WERI-Rb-1 (cell line): ENCODE data around the gene LAMP2.
"Not testable (repeated sequence)": the region's sequence is repeated elsewhere in the genome, so short reads cannot be mapped to it uniquely, and the experiment has no call there.

Source experiments
- DNase-seq: peaks from one replicate; pipeline ENCODE4 v3.0.0-alpha.2; 2020
- H3K27ac ChIP-seq: fragments of 250-450 bp; sonication (Bioruptor Pico); 2 replicates; pipeline ENCODE4 v1.5.1; 2020; ENCODE audit warnings: mild to moderate bottlenecking, moderate library complexity
- H3K27me3 ChIP-seq: fragments of 250-450 bp; sonication (Bioruptor Pico); 2 replicates; pipeline ENCODE4 v1.5.1; 2021; ENCODE audit warnings: mild to moderate bottlenecking, low read depth, moderate library complexity; ENCODE audit not compliant: insufficient read depth, severe bottlenecking
- H3K36me3 ChIP-seq: fragments of 250-450 bp; sonication (Bioruptor Pico); 2 replicates; pipeline ENCODE4 v1.5.1; 2020; ENCODE audit warnings: mild to moderate bottlenecking, moderate library complexity
- H3K4me3 ChIP-seq: 2 replicates; pipeline ENCODE4 v1.5.1; 2011; ENCODE audit warnings: low read depth, mild to moderate bottlenecking, control low read depth, low read length
- H3K9me3 ChIP-seq: fragments of 250-450 bp; sonication (Bioruptor Pico); 2 replicates; pipeline ENCODE4 v1.5.1; 2021; ENCODE audit warnings: mild to moderate bottlenecking, moderate library complexity; ENCODE audit not compliant: severe bottlenecking
- TF ChIP-seq, protein P1 (sequence below): IDR thresholded peaks from 2 replicates; pipeline ENCODE4 v1.5.1; 2011; ENCODE audit warnings: low read depth, mild to moderate bottlenecking, control low read depth, inconsistent platforms, low read length

The LAMP2 gene

DNA sequence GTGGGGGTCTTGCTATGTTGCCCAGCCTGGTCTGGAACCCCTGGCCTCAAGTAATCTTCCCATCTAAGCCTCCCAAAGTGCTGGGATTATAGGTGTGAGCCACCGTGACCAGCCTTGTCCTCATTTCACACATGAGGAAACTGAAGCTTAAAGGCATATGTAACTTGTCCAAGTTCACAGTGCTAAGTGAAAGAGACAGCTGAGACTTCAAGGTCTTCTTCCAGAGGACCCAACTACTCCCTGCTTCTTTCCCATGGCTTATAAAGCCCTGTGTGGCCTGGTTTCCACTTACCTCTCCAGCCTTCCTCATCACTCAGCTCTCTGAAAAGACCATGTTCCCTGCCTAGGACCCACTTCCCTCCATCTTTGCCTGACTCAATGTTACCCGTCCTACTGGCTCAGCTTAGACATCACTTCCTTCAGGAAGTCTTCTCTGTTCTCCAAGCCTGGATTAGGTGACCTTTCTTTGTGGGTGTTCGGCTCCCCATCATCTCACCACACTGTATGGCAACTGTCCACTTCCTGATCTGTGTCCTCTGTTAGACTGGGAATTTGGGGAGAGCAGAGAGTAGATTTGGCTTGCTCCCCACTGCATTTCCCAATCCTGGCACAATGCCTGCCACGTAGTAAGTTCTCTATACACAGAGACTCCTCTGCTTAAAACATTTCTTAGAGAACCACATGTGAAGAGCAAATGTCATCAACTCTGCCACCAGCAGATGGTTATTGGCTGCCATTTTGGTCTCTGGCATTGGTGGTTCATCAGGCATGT is 30.4 kb upstream of the LAMP2 start:
- no peak overlapping the region for H3K27ac ChIP-seq
- no peaks in the 10 kb centered on the region for H3K36me3 ChIP-seq
- H3K4me3 ChIP-seq, result no peak overlapping the region
- TF ChIP-seq, protein P1, sequence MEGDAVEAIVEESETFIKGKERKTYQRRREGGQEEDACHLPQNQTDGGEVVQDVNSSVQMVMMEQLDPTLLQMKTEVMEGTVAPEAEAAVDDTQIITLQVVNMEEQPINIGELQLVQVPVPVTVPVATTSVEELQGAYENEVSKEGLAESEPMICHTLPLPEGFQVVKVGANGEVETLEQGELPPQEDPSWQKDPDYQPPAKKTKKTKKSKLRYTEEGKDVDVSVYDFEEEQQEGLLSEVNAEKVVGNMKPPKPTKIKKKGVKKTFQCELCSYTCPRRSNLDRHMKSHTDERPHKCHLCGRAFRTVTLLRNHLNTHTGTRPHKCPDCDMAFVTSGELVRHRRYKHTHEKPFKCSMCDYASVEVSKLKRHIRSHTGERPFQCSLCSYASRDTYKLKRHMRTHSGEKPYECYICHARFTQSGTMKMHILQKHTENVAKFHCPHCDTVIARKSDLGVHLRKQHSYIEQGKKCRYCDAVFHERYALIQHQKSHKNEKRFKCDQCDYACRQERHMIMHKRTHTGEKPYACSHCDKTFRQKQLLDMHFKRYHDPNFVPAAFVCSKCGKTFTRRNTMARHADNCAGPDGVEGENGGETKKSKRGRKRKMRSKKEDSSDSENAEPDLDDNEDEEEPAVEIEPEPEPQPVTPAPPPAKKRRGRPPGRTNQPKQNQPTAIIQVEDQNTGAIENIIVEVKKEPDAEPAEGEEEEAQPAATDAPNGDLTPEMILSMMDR, result no peak
- DNase-seq, result no peak
- no peaks in the 10 kb centered on the region for H3K27me3 ChIP-seq
- H3K9me3 ChIP-seq, result no peaks in the 10 kb centered on the region

DNA sequence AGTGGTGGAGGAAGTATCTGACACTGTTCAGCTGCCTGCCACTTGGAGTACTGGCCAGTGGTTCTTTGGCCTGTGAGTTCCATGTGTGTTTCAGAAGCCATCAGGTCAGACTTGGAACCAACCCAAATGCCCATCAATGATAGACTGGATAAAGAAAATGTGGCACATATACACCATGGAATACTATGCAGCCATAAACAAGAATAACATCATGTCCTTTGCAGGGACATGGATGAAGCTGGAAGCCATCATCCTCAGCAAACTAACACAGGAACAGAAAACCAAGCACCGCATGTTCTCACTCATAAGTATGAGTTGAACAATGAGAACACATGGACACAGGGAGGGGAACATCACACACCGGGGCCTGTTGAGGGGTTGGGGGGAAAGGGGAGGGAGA is 21.0 kb upstream of the LAMP2 start:
- DNase-seq, H3K9me3 ChIP-seq, H3K27me3 ChIP-seq, H3K36me3 ChIP-seq, H3K27ac ChIP-seq, H3K4me3 ChIP-seq: not testable (repeated sequence)

DNA sequence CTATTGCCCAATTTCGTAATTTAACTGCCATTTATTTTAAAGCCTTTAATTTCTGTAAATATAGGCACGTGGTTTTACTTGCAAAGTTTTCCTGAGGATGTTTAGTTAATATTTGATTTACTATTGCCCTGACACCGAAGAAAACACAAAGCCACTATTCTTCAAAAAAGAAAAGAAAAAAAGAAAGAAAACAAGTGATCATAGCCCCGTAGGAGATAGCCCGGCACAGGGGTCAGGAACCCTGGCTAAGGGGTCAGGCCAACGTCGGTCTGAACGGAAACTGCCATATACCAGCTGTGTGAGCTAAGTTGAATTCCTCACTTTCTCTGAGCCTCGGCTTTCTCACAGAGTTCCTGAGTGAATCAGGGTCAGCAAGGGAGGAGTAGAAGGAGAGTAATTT is 17.7 kb upstream of the LAMP2 start:
- DNase-seq, result no peak
- Histone ChIP-seq H3K9me3 (no peaks in the 10 kb centered on the region), H3K27me3 (peaks cover 4% of the 10 kb centered on the region), H3K4me3 (no peak overlapping the region), H3K36me3 (no peaks in the 10 kb centered on the region), H3K27ac (no peak overlapping the region)
- TF ChIP-seq, protein P1, result no peak

DNA sequence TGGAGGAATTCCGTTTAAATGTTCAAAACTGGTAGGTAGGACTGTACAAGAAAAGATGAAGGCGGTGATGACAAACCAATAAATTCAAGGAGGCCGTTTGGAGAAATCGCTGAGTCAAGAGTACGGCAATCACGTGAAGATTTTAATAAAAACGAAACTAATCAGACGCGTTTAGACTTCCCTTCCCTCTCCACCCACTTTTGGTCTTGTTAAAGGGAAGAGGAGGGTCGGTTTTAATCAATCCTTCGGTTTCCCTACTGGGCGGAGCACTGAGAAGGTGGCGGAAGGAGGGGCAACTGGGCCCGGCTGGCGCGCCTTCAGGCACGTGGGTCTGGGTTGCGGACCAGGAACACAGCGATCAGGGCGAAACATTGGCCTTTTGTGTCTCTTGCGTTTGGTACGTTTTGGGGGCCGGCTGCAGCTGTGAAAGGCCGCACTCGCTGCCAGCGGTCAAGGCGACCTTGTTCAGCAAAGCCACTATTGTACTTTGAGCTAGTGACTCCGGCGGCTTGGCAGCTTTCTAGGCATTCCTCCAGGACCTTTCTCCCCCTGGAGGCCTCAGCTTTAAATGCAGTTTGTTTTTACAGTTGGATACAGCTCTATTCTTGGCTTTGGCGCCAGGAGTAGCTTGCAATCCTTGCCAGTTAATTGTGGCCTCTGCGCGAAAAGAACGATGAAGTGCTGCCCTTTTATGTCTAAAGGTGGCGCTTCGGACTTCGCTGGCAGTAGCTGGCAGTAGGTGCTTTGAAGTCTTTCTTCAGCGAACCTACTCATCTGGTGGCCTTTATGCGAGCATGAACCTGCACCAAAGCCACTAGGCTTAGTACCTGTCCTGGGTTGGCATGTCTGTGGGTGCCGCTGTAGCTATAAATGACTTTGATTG is 16.8 kb upstream of the LAMP2 start:
- Histone ChIP-seq H3K27ac (peak overlapping the region; percentile 61), H3K36me3 (no peaks in the 10 kb centered on the region), H3K27me3 (peaks cover 4% of the 10 kb centered on the region), H3K9me3 (no peaks in the 10 kb centered on the region), H3K4me3 (peak overlapping the region; percentile 51)
- TF ChIP-seq, protein P1, result peak; percentile 51; the same call in 1 of the 2 replicates
- peak; percentile 75 for DNase-seq

DNA sequence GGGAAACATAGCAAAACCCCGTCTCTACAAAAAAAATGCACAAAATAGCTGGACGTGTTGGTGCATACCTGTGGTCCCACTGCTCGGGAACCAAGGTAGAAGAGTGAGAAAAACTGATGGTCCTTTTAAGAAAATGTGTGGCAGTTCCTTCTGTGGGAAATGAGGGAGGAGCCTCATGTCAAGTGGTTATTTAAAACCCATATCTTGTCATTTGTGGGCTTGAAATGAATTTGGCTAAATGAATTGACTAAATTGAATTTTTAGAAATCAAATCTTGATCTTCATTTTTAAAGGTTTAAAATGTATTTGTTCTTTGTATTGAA is 16.2 kb upstream of the LAMP2 start:
- no peaks in the 10 kb centered on the region for H3K36me3 ChIP-seq
- TF ChIP-seq, protein P1, result no peak
- H3K9me3 ChIP-seq, result no peaks in the 10 kb centered on the region
- H3K27ac ChIP-seq, result peak overlapping the region; percentile 61; the same call in 1 of the 2 replicates
- peak overlapping the region; percentile 51 for H3K4me3 ChIP-seq
- peaks cover 4% of the 10 kb centered on the region for H3K27me3 ChIP-seq
- no peak for DNase-seq

DNA sequence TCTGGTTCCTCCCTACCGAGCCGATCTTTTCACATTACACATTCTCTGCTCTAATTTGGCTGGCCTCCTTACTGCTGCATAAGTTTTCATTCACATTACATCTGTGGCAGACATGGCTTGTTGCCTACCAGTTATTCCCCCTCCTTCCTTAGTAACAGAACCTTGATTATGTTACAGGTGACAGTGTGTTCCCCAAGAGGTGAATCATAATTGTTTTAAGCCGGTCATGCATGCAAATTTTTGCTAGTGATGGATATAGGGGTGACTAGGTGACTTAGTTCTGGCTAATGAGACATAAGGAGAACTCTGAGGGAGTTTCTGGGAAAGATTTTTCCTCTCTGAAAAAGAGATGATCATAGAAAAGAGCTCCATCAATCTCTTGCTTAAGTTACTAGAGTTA is 8.4 kb upstream of the LAMP2 start:
- no peak overlapping the region for H3K27ac ChIP-seq
- H3K27me3 ChIP-seq, result peaks cover 4% of the 10 kb centered on the region
- no peak for DNase-seq
- no peaks in the 10 kb centered on the region for H3K9me3 ChIP-seq
- H3K36me3 ChIP-seq, result no peaks in the 10 kb centered on the region
- no peak overlapping the region for H3K4me3 ChIP-seq
- TF ChIP-seq, protein P1, result no peak
